GM23248 (cell line): ENCODE data around the gene STRN4. TPM values are rescaled to one million over a fixed set of nuclear protein-coding genes. Genes with fewer than 3 reads are reported as not detected.

Experiments used
- DNase-seq: peaks from one replicate; pipeline ENCODE4 v3.0.0-alpha.2; 2015
- H2AFZ ChIP-seq: fragments of 200-600 bp; sonication (generic); 2 replicates; pipeline ENCODE4 v1.6.1; 2016; ENCODE audit warnings: antibody characterized with exemption
- H3F3A ChIP-seq: fragments of 200-600 bp; sonication (generic); 2 replicates; pipeline ENCODE4 v1.6.1; 2016; ENCODE audit warnings: mild to moderate bottlenecking, antibody characterized with exemption, mixed run types; ENCODE audit not compliant: insufficient read depth
- H3K27ac ChIP-seq: fragments of 200-600 bp; sonication (generic); 2 replicates; pipeline ENCODE4 v1.5.1; 2016; ENCODE audit warnings: mild to moderate bottlenecking
- H3K27me3 ChIP-seq: fragments of 200-600 bp; sonication (generic); replicated peaks from 2 replicates; pipeline ENCODE4 v1.6.1; 2016; ENCODE audit warnings: mild to moderate bottlenecking; ENCODE audit not compliant: insufficient read depth
- H3K36me3 ChIP-seq: fragments of 200-600 bp; sonication (generic); 2 replicates; pipeline ENCODE4 v1.6.1; 2016; ENCODE audit warnings: low read depth, mild to moderate bottlenecking
- H3K4me1 ChIP-seq: fragments of 200-600 bp; sonication (generic); 2 replicates; pipeline ENCODE4 v1.6.1; 2016; ENCODE audit warnings: mild to moderate bottlenecking; ENCODE audit not compliant: insufficient read depth
- H3K4me2 ChIP-seq: fragments of 200-600 bp; sonication (generic); one replicate; pipeline ENCODE4 v1.6.1; 2016; ENCODE audit warnings: mild to moderate bottlenecking; ENCODE audit not compliant: unreplicated experiment
- H3K4me3 ChIP-seq: fragments of 200-600 bp; sonication (generic); 2 replicates; pipeline ENCODE4 v1.5.1; 2016; ENCODE audit warnings: mild to moderate bottlenecking
- H3K79me2 ChIP-seq: fragments of 200-600 bp; sonication (generic); 2 replicates; pipeline ENCODE4 v1.6.1; 2016; ENCODE audit warnings: mild to moderate bottlenecking; ENCODE audit not compliant: insufficient read depth
- H3K9ac ChIP-seq: fragments of 200-600 bp; sonication (generic); 2 replicates; pipeline ENCODE4 v1.6.1; 2016; ENCODE audit warnings: mild to moderate bottlenecking
- H3K9me2 ChIP-seq: fragments of 200-600 bp; sonication (generic); 2 replicates; pipeline ENCODE4 v1.6.1; 2016; ENCODE audit warnings: mixed run types, mild to moderate bottlenecking, moderate library complexity; ENCODE audit not compliant: insufficient read depth
- H3K9me3 ChIP-seq: fragments of 200-600 bp; sonication (generic); one replicate; pipeline ENCODE4 v1.6.1; 2017; ENCODE audit warnings: low read depth
- H4K20me1 ChIP-seq: fragments of 200-600 bp; sonication (generic); 2 replicates; pipeline ENCODE4 v1.6.0; 2016; ENCODE audit not compliant: insufficient read depth
- EZH2 ChIP-seq: fragments of 200-600 bp; sonication (generic); IDR thresholded peaks from 2 replicates; pipeline ENCODE4 v1.6.1; 2018; ENCODE audit warnings: antibody characterized with exemption, mild to moderate bottlenecking; ENCODE audit not compliant: insufficient read depth, poor library complexity, severe bottlenecking
- EZH2phosphoT487 ChIP-seq: fragments of 200-600 bp; sonication (generic); IDR thresholded peaks from 2 replicates; pipeline ENCODE4 v1.6.1; 2018; ENCODE audit warnings: antibody characterized with exemption, moderate library complexity, mild to moderate bottlenecking, low read depth; ENCODE audit not compliant: insufficient read depth
- WGBS, 2 experiments: methylation state at CpG; one replicate each; pipeline ENCODE4 v1.1.6; 2015 to 2017; ENCODE audit warnings: low lambda C conversion rate in 2 of 2, low coverage in 1 of 2; ENCODE audit errors: missing lambda C conversion rate in 2 of 2; 5-methylcytosine and 5-hydroxymethylcytosine counted together
- in situ Hi-C: fragments of 300-500 bp; cut with MboI; formaldehyde crosslinking; loops from 2 replicates; pipeline ENCODE4 v1.15.0; 2020
- polyA plus RNA-seq: library from polyadenylated mRNA; unstranded; fragments of >200 nt; fragmentation: Nextera tagmentation; extraction: Ambion mirVana; gene quantifications from 2 replicates; pipeline ENCODE4 v1.2.1, GENCODE V29; 2016
- total RNA-seq: library from RNA; depleted of rRNA; stranded (reverse); fragments of >200 nt; shearing (Covaris generic); gene quantifications from 2 replicates; pipeline ENCODE4 v1.2.3, GENCODE V29; 2014

STRN4 gene
- total and polyA plus RNA-seq, 2 experiments from 2014 or later = 45.9 to 75.7 TPM

GRCh38 chr19:46720503-46721239 is 25.6 kb downstream of the STRN4 start:
- H2AFZ ChIP-seq = no peak overlapping the region
- no peak overlapping the region for H3K4me2 ChIP-seq
- H3K79me2 ChIP-seq = peaks cover 12% of the 10 kb centered on the region
- WGBS, 2 experiments = 91 to 92% methylated on average over 21 to 22 of the region's 22 CpGs
- in situ Hi-C loops = no loop called here
- TF ChIP-seq EZH2phosphoT487 (no peak), EZH2 (no peak)
- no peak for DNase-seq
- H3K36me3 ChIP-seq = no peaks in the 10 kb centered on the region; the same call in 1 of the 2 replicates
- H3K9ac ChIP-seq = no peak overlapping the region
- H3K4me3 ChIP-seq = no peak overlapping the region
- H3K9me3 ChIP-seq = no peaks in the 10 kb centered on the region
- H3K27ac ChIP-seq = no peak overlapping the region
- H3K9me2 ChIP-seq = no peaks in the 10 kb centered on the region
- no peaks in the 10 kb centered on the region for H3K27me3 ChIP-seq
- H3F3A ChIP-seq = 0 out of 2 replicates have a peak, but pooled peaks cover 4% of the 10 kb centered on the region
- no peaks in the 10 kb centered on the region for H4K20me1 ChIP-seq
- 0 out of 2 replicates have a peak, but pooled peaks cover under 1% of the 10 kb centered on the region for H3K4me1 ChIP-seq

- no peak overlapping the region for H3K4me2 ChIP-seq
- no peaks in the 10 kb centered on the region for H3K9me2 ChIP-seq
- no peak overlapping the region for H3K27ac ChIP-seq
- H3K36me3 ChIP-seq = no peaks in the 10 kb centered on the region; the same call in 1 of the 2 replicates
- WGBS, 2 experiments = 75 to 77% methylated on average over 23 to 25 of the region's 25 CpGs
- peaks cover 8% of the 10 kb centered on the region; the same call in 1 of the 2 replicates for H3K4me1 ChIP-seq
- no peak overlapping the region for H2AFZ ChIP-seq
- no peak overlapping the region for H3K4me3 ChIP-seq
- H3K79me2 ChIP-seq = peaks cover 20% of the 10 kb centered on the region
- TF ChIP-seq EZH2 = no peak
- no peak for TF ChIP-seq EZH2phosphoT487
- no peak for DNase-seq
- no peak overlapping the region for H3K9ac ChIP-seq
- no peaks in the 10 kb centered on the region for H3K9me3 ChIP-seq
- no peaks in the 10 kb centered on the region for H4K20me1 ChIP-seq
- in situ Hi-C loops = no loop called here
- H3F3A ChIP-seq = 0 out of 2 replicates have a peak, but pooled peaks cover 4% of the 10 kb centered on the region
- no peaks in the 10 kb centered on the region for H3K27me3 ChIP-seq
Observed at GRCh38 chr19:46719629-46720502, 26.4 kb downstream of the STRN4 start.

- no peaks in the 10 kb centered on the region; the same call in 1 of the 2 replicates for H3K36me3 ChIP-seq
- no peak for DNase-seq
Observed at GRCh38 chr19:46718934-46719622, 27.2 kb downstream of the STRN4 start.

More at GRCh38 chr19:46718934-46719622, 27.2 kb downstream of the STRN4 start:
- H3K4me1 ChIP-seq = peaks cover 10% of the 10 kb centered on the region; the same call in 1 of the 2 replicates
- H3F3A ChIP-seq = 0 out of 2 replicates have a peak, but pooled peaks cover 4% of the 10 kb centered on the region
- H3K4me3 ChIP-seq = no peak overlapping the region
- no peak overlapping the region for H3K9ac ChIP-seq
- peaks cover 26% of the 10 kb centered on the region for H3K79me2 ChIP-seq
- no peaks in the 10 kb centered on the region for H4K20me1 ChIP-seq
- TF ChIP-seq EZH2phosphoT487 = no peak
- no peak for TF ChIP-seq EZH2
- WGBS, 2 experiments = 82 to 85% methylated on average over 15 of the region's 15 CpGs
- in situ Hi-C loops = no loop called here
- H3K9me2 ChIP-seq = no peaks in the 10 kb centered on the region
- H2AFZ ChIP-seq = no peak overlapping the region
- H3K9me3 ChIP-seq = no peaks in the 10 kb centered on the region
- H3K27ac ChIP-seq = no peak overlapping the region
- no peak overlapping the region for H3K4me2 ChIP-seq
- H3K27me3 ChIP-seq = no peaks in the 10 kb centered on the region
